CD8-positive, alpha-beta memory T cell (primary cell): ENCODE results near the gene GNB1L. TPM values are rescaled to one million over a fixed set of nuclear protein-coding genes. Genes with fewer than 3 reads are reported as not detected.
A peak's percentile ranks its signal among the peaks of the same experiment; 100 is the strongest.

Source experiments
- CTCF ChIA-PET: fragments of 350-600 bp; sonication (Branson Sonifier 250); formaldehyde crosslinking; loops from one replicate; lab custom pipeline; 2021; ENCODE audit warnings: antibody characterized with exemption; lab: Charles Lee
- POLR2A ChIA-PET: fragments of 350-600 bp; sonication (Branson Sonifier 250); formaldehyde crosslinking; loops from one replicate; lab custom pipeline; 2021; ENCODE audit warnings: antibody characterized with exemption; lab: Charles Lee
- DNase-seq, 5 donors: peaks; one replicate each; pipeline versions ENCODE4 v3.0.0 to v3.0.0-alpha.2; 2020 to 2022; ENCODE audit warnings: mixed read lengths in 1 of 5
- H3K27ac ChIP-seq: one replicate; pipeline ENCODE4 v1.7.0; 2013; ENCODE audit warnings: low read depth, mild to moderate bottlenecking, low read length, moderate library complexity
- H3K27me3 ChIP-seq: 2 replicates; pipeline ENCODE4 v1.7.0; 2013; ENCODE audit warnings: low read length, mild to moderate bottlenecking; ENCODE audit not compliant: insufficient read depth, poor library complexity, severe bottlenecking
- H3K36me3 ChIP-seq: 2 replicates; pipeline ENCODE4 v1.7.0; 2013; ENCODE audit warnings: mild to moderate bottlenecking, low read length, moderate library complexity; ENCODE audit not compliant: insufficient read depth
- H3K4me1 ChIP-seq: 2 replicates; pipeline ENCODE4 v1.7.0; 2013; ENCODE audit warnings: mild to moderate bottlenecking, low read length, moderate library complexity; ENCODE audit not compliant: insufficient read depth
- H3K4me3 ChIP-seq: 2 replicates; pipeline ENCODE4 v1.7.0; 2013; ENCODE audit warnings: mild to moderate bottlenecking, low read length
- H3K9me3 ChIP-seq: 2 replicates; pipeline ENCODE4 v1.7.0; 2013; ENCODE audit warnings: mild to moderate bottlenecking, low read length
- H3K27ac Mint-ChIP-seq, 8 donors: one replicate each; pipeline ENCODE4 v1.8.0; 2020 to 2021; ENCODE audit warnings: mixed read lengths in 8 of 8, mild to moderate bottlenecking in 6 of 8, inconsistent platforms in 3 of 8, moderate library complexity in 3 of 8
- H3K27me3 Mint-ChIP-seq, 2 donors: one replicate each; pipeline ENCODE4 v1.8.0; 2020 to 2021; ENCODE audit warnings: mixed read lengths in 2 of 2, mild to moderate bottlenecking in 1 of 2, moderate library complexity in 1 of 2
- H3K36me3 Mint-ChIP-seq, 3 donors: one replicate each; pipeline ENCODE4 v1.8.0; 2020 to 2021; ENCODE audit warnings: mixed read lengths in 3 of 3, inconsistent platforms in 1 of 3, mild to moderate bottlenecking in 1 of 3
- H3K4me1 Mint-ChIP-seq, 3 donors: one replicate each; pipeline ENCODE4 v1.8.0; 2020 to 2021; ENCODE audit warnings: mixed read lengths in 3 of 3, inconsistent platforms in 1 of 3, mild to moderate bottlenecking in 1 of 3
- H3K4me3 Mint-ChIP-seq, 7 donors: one replicate each; pipeline ENCODE4 v1.8.0; 2020 to 2021; ENCODE audit warnings: mixed read lengths in 7 of 7, mild to moderate bottlenecking in 6 of 7, moderate library complexity in 4 of 7, inconsistent platforms in 2 of 7
- H3K9me3 Mint-ChIP-seq, 5 donors: one replicate each; pipeline ENCODE4 v1.8.0; 2020 to 2022; ENCODE audit warnings: mixed read lengths in 5 of 5, mild to moderate bottlenecking in 3 of 5, moderate library complexity in 2 of 5, inconsistent platforms in 1 of 5
- polyA plus RNA-seq: library from polyadenylated mRNA; unstranded; fragments of 300-500 nt; fragmentation: Illumina TruSeq; gene quantifications from one replicate; pipeline ENCODE4 v1.2.3, GENCODE V29; 2021
- total RNA-seq, 2 experiments: library from RNA; stranded (reverse); gene quantifications; one replicate each; pipeline ENCODE4 v1.2.3, GENCODE V29; 2021

The GNB1L gene
- total and polyA plus RNA-seq, 3 experiments from 2014 or later, result 14.2 to 17.9 (median 16.6) TPM

DNA sequence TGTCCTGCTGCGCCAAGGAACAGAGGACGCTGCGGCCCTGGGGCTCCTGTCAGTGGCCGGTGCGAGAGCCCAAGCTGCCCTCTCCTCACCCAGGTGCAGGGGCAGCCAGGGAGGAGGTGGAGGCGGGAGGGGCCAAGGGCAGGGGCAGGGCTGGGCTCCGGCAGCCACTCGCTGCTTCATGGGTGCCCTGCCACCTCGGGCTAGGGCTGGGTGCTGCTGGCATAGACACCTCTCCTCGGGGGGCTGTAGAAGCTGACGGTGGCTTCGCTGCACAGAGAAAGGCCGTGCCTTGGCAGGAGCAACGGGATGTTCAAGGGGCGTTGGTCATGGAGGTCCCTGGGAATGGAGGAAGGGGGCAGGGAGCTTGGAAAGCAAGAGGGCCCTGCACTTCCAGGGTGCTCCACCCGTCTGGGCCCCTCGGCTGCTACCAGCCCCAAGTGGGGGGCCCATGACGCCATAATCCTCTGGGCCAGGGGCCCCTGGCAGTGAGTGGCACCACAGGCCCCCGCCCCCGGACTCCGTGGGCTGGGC, 95.7 kb downstream of the GNB1L start:
- H3K9me3 Mint-ChIP-seq, result peaks cover 0 to 4% (median 0%) of the 10 kb centered on the region in 5 donors
- H3K36me3 ChIP-seq, result no peaks in the 10 kb centered on the region
- H3K27me3 ChIP-seq, result peaks cover 52% of the 10 kb centered on the region
- CTCF ChIA-PET, result no interaction called here
- peaks cover 28 to 39% (median 30%) of the 10 kb centered on the region in 3 donors for H3K4me1 Mint-ChIP-seq
- H3K27ac Mint-ChIP-seq, result no peak overlapping the region
- no peak overlapping the region for H3K4me3 ChIP-seq
- H3K4me1 ChIP-seq, result peaks cover 30% of the 10 kb centered on the region
- H3K27me3 Mint-ChIP-seq, result peaks cover 46 to 62% of the 10 kb centered on the region in 2 donors
- H3K36me3 Mint-ChIP-seq, result peaks cover 0 to 4% (median 0%) of the 10 kb centered on the region in 3 donors
- no peaks in the 10 kb centered on the region for H3K9me3 ChIP-seq
- no peak overlapping the region for H3K27ac ChIP-seq
- DNase-seq, result no peak
- peak overlapping the region in 3 of 7 donors; percentile 8 to 57 (median 48) for H3K4me3 Mint-ChIP-seq
- POLR2A ChIA-PET, result no interaction called here

DNA sequence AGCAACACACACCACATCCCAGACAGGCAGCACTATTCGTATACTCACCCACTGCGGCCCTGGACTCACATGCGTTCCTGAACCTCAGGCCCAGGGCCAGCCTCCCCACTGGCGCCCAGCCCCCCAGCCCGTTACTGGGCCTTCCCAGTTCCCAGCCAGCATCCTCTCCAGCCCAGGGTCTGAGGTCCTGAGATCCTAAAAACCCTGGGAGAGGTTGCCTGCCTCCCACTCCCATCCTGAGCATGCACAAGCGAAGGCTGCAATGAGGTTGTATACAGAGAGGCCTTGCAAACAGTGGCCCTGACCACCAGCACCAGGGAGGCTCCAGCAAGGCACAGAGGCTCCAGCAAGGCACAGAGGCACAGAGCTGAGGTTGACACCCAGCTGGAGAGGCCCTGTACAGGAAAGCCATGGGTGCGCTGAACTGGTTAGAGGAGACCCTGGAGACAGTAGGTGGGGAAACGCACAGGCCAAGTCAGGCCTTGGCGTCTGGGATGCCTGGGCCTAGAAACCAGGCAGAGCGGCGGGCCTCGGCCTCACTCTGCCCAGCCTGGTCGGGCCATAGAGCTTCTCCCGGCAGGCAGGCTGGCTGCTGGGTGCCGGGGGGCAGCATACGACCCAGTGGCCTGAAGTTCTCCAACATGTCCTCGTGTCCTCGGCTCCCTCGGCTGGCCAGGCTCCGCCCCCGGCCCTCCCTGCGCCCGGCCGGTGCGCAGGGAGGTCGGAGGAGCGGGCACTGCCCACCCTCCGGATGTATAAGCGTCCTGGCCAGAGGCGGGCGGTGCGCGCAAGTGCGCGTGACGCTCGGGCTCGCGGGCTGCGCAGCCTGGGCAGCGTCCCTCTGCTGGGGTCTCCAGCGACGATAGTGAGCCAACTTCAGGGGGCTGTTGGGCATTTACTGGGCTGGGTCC, 96.4 kb downstream of the GNB1L start:
- Mint-ChIP-seq H3K4me1 (peaks cover 28 to 39% (median 30%) of the 10 kb centered on the region in 3 donors), H3K27me3 (peaks cover 42 to 60% of the 10 kb centered on the region in 2 donors)
- POLR2A ChIA-PET, result no interaction called here

DNA sequence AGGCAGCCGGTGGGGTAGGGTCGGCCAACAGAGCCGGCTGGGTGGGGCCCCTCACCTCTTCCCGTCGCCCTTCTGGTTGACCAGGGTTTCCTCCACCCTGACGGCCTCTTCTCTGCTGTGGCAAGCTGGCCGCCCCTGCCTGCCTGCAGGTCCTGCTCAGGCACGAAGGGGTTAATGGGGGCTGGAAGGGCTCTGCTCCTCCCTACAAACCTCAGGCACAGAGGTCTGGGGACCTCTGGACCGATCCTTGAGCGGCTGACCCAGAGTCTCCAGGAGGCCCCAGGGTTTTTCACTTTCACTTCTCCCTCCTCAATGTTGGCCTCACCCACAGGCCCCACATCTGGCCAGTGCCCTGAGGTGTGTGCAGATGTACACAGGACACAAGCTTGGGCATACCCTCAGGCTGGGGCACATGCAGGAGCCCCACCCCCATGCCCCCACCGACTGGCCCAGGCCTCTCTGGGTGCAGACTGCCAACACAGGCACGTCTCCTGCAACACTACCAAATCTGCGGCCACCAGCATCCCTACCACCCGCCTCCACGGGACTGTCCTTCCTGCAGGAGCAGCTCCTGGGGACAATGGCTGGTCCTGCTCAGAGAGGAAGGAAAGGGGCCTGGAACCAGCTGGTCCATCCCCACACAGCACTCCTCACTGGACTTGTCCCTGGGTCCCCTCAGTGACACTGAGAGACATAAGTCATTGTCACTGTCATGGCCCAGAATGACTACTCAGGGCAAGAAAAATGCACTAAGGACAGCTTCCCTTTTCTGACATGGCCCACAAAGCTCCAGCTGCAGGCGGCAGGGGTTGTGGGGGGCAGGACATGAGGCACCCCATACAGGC, 97.3 kb downstream of the GNB1L start:
- Histone ChIP-seq H3K9me3 (no peaks in the 10 kb centered on the region), H3K36me3 (no peaks in the 10 kb centered on the region), H3K27me3 (peaks cover 60% of the 10 kb centered on the region), H3K4me1 (peaks cover 30% of the 10 kb centered on the region), H3K4me3 (peak overlapping the region; percentile 11), H3K27ac (no peak overlapping the region)
- peak overlapping the region in 2 of 8 donors; percentile 29 to 60 for H3K27ac Mint-ChIP-seq
- peaks cover 0 to 4% (median 0%) of the 10 kb centered on the region in 3 donors for H3K36me3 Mint-ChIP-seq
- ChIA-PET POLR2A (no interaction called here), CTCF (interaction anchor here (1.2 to 2.1 kb wide), 3 partner anchors 27 to 157 kb away, joined by 7 to 13 read pairs (median 11); no protein-coding TSS in a partner anchor)
- H3K27me3 Mint-ChIP-seq, result peaks cover 38 to 62% of the 10 kb centered on the region in 2 donors
- DNase-seq, result no peak
- H3K4me1 Mint-ChIP-seq, result peaks cover 28 to 39% (median 30%) of the 10 kb centered on the region in 3 donors
- H3K4me3 Mint-ChIP-seq, result peak overlapping the region; percentile 17 to 79 (median 67)
- peaks cover 0 to 4% (median 0%) of the 10 kb centered on the region in 5 donors for H3K9me3 Mint-ChIP-seq

More for the DNA sequence above, 96.4 kb downstream of the GNB1L start:
- Histone ChIP-seq H3K4me1 (peaks cover 30% of the 10 kb centered on the region), H3K9me3 (no peaks in the 10 kb centered on the region), H3K27me3 (peaks cover 59% of the 10 kb centered on the region), H3K36me3 (no peaks in the 10 kb centered on the region), H3K27ac (no peak overlapping the region), H3K4me3 (no peak overlapping the region)
- no peak for DNase-seq
- Mint-ChIP-seq H3K4me3 (peak overlapping the region in 6 of 7 donors; percentile 40 to 79 (median 68)), H3K27ac (peak overlapping the region in 1 of 8 donors; percentile 60), H3K36me3 (peaks cover 0 to 4% (median 0%) of the 10 kb centered on the region in 3 donors), H3K9me3 (peaks cover 0 to 4% (median 0%) of the 10 kb centered on the region in 5 donors)
- CTCF ChIA-PET, result interaction anchor here (2.1 kb wide), 1 partner anchor 28 kb away, joined by 13 read pairs; no protein-coding TSS in a partner anchor

DNA sequence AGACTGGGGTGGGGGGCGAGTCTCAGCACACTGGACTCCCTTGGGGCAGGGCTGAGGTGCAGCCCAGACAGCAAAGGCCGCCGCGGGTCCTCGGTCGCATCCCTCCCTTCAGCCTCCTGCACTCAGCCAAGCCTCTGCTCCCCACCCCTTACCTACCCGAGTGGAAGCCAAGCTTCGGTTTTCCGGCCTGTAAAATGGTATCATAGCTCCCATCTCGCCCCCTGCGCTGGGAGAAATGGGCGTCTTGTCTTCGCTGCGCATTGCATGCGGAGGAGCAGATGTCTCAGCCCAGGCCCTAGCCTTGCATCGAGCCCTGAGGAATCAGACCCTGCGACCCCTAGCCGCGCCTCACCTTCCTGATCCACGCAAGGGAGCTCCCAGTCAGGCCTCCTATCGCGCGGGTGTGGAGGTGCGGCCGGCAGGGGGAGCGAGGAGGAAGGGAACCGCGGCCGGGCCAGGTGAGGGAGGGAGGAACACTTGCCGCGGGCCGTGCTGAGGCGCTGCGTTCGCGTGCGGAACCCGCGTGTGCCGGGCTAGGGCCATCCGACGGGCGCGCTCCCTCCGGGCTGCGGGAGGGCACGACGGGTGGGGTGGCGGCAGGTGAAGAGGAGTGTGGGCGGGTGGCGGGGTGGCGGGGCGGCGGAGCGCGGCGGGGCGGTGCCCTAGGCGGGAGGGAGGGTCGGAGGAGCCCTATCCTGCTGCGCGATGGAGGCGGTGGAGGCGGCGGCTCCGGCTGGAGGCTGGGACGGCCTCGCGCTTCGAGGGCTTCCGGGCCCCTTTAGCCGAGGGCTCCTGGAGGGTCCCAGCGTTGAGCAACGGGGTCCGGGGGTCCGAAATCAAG, 98.2 kb downstream of the GNB1L start:
- Mint-ChIP-seq H3K4me1 (peaks cover 25 to 37% (median 27%) of the 10 kb centered on the region in 3 donors), H3K27me3 (peaks cover 34 to 57% of the 10 kb centered on the region in 2 donors), H3K4me3 (peak overlapping the region; percentile 52 to 81 (median 68)), H3K36me3 (peaks cover 0 to 4% (median 0%) of the 10 kb centered on the region in 3 donors), H3K27ac (no peak overlapping the region), H3K9me3 (peaks cover 0 to 4% (median 0%) of the 10 kb centered on the region in 5 donors)
- ChIA-PET CTCF (interaction anchor here (0.8 to 2.1 kb wide), 5 partner anchors 26 to 158 kb away, joined by 3 to 13 read pairs (median 7); no protein-coding TSS in a partner anchor), POLR2A (no interaction called here)
- H3K9me3 ChIP-seq, result no peaks in the 10 kb centered on the region
- peak; percentile 38 to 74 (median 47) for DNase-seq
- peaks cover 62% of the 10 kb centered on the region for H3K27me3 ChIP-seq
- peak overlapping the region; percentile 37 for H3K4me3 ChIP-seq
- peaks cover 30% of the 10 kb centered on the region for H3K4me1 ChIP-seq
- H3K27ac ChIP-seq, result no peak overlapping the region
- no peaks in the 10 kb centered on the region for H3K36me3 ChIP-seq

DNA sequence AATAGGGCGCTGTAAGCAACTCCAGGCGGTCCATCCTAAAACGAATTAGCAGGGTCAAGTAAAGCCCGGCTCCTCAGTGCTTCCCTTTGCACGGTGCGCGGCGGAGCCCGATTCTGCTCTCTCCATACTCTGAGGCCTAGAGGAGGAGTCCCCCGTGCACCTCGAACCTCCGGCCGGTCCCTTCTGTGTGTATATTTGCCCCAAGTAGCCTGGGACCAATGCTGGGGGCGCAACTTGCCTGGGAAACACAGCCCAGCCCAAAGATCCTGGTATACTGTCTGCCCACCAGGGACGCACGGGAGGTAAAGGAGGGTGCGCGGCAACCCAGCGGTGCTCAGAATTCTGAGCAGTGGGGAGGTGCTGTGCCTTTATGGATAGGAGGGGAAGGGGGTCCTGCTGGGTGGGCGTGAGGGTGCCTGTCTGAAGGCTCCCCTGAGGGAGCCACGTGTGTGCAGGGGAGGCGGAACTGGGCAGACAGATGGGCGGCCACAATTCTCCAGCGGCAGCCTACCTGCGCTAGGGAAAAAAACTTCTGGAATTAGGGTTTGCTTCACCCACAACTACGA, 98.9 kb downstream of the GNB1L start:
- DNase-seq, result no peak
- H3K27ac ChIP-seq, result no peak overlapping the region
- Mint-ChIP-seq H3K9me3 (peaks cover 0 to 4% (median 0%) of the 10 kb centered on the region in 5 donors), H3K4me1 (peaks cover 25 to 36% (median 26%) of the 10 kb centered on the region in 3 donors), H3K27ac (no peak overlapping the region), H3K27me3 (peaks cover 34 to 55% of the 10 kb centered on the region in 2 donors), H3K4me3 (peak overlapping the region; percentile 29 to 81 (median 63)), H3K36me3 (peaks cover 0 to 4% (median 0%) of the 10 kb centered on the region in 3 donors)
- H3K9me3 ChIP-seq, result no peaks in the 10 kb centered on the region
- CTCF ChIA-PET, result interaction anchor here (0.8 to 2.1 kb wide), 6 partner anchors 25 to 158 kb away, joined by 3 to 13 read pairs (median 6); no protein-coding TSS in a partner anchor
- peaks cover 62% of the 10 kb centered on the region for H3K27me3 ChIP-seq
- H3K36me3 ChIP-seq, result no peaks in the 10 kb centered on the region
- no peak overlapping the region for H3K4me3 ChIP-seq
- POLR2A ChIA-PET, result no interaction called here
- H3K4me1 ChIP-seq, result peaks cover 30% of the 10 kb centered on the region

DNA sequence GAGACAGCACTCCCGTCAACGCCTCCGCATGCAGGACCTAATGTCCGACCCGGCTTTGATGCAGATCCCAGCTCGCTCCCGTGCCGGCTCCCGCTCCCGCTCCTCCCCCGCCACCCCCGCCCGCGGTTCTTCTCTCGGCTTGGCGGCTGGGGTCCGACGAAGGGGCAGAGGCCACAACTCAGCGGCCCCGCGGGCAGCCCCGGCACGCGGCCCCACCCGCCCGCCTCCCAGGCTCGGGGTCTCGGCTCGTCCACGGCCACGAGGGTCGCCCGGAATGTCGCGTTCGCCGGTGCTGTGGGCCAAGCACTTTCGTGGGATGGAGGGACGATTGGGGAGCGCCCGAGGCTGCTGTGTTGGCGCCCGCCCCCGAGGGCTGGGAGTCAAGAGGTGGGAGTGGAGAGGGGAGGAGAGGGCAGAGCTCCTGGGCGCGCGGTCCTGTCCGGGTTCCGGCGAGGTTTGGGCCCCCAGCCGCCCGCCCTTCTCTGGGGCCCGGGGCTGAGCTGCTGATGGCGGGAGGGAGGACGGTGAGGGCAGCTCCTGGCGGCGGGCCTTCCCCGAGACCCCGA, 99.4 kb downstream of the GNB1L start:
- H3K4me3 Mint-ChIP-seq, result no peak overlapping the region

More for the DNA sequence above, 99.4 kb downstream of the GNB1L start:
- H3K4me1 Mint-ChIP-seq, result peaks cover 24 to 34% (median 24%) of the 10 kb centered on the region in 3 donors
- peaks cover 33 to 53% of the 10 kb centered on the region in 2 donors for H3K27me3 Mint-ChIP-seq
- POLR2A ChIA-PET, result no interaction called here
- peaks cover 30% of the 10 kb centered on the region for H3K4me1 ChIP-seq
- H3K27ac ChIP-seq, result no peak overlapping the region
- H3K9me3 ChIP-seq, result no peaks in the 10 kb centered on the region
- no peak overlapping the region for H3K27ac Mint-ChIP-seq
- DNase-seq, result no peak
- peaks cover 0 to 4% (median 0%) of the 10 kb centered on the region in 5 donors for H3K9me3 Mint-ChIP-seq
- no peak overlapping the region for H3K4me3 ChIP-seq
- H3K36me3 ChIP-seq, result no peaks in the 10 kb centered on the region
- H3K36me3 Mint-ChIP-seq, result peaks cover 0 to 3% (median 0%) of the 10 kb centered on the region in 3 donors
- CTCF ChIA-PET, result interaction anchor here (0.9 kb wide), 1 partner anchor 155 kb away, joined by 3 read pairs; no protein-coding TSS in a partner anchor
- H3K27me3 ChIP-seq, result peaks cover 63% of the 10 kb centered on the region
